HG03066 (cell line): ENCODE results near the gene SRD5A1.

Experiments used
- ATAC-seq: cut with Tn5 transposase; IDR thresholded peaks from one replicate; pipeline ENCODE4 v1.9.1; 2021; ENCODE audit warnings: low read depth; ENCODE audit not compliant: unreplicated experiment

The SRD5A1 gene, protein sequence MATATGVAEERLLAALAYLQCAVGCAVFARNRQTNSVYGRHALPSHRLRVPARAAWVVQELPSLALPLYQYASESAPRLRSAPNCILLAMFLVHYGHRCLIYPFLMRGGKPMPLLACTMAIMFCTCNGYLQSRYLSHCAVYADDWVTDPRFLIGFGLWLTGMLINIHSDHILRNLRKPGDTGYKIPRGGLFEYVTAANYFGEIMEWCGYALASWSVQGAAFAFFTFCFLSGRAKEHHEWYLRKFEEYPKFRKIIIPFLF

GRCh38 chr5:6632888-6633468 lies at the start of gene SRD5A1, which contains the start of gene NSUN2:
SRD5A1 (plus strand) TSS chr5:6633440; CDS start chr5:6633577, 137 bp downstream.
NSUN2 (minus strand) TSS chr5:6633044; CDS start chr5:6632979, 65 bp downstream.
- peak; percentile 85 for ATAC-seq

- ATAC-seq = no peak
Observed at GRCh38 chr5:6584101-6584645, 49.1 kb upstream of the SRD5A1 start.

GRCh38 chr5:6584727-6585126 lies 48.5 kb upstream of the SRD5A1 start:
- no peak for ATAC-seq

DNA sequence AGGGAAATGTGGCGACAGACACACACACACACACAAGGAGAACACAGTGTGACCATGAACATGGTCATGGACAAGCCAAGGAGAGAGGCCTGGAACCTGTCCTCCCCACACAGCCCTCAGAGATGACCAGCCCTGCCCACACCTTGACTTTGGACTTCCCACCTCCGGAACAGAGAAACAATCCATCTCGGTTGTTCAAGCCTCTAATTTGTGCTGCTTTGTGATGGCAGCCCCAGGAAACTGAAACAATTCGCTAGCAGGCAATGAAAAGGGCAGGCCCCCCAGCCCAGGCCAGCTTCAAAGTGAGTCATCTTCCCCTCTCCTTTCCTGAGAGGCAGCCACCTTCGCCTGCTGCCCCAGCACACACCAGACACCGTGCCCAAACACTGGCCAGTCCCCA lies 48.1 kb upstream of the SRD5A1 start:
- no peak for ATAC-seq

GRCh38 chr5:6585939-6586646 lies 47.1 kb upstream of the SRD5A1 start:
- ATAC-seq = no peak

DNA sequence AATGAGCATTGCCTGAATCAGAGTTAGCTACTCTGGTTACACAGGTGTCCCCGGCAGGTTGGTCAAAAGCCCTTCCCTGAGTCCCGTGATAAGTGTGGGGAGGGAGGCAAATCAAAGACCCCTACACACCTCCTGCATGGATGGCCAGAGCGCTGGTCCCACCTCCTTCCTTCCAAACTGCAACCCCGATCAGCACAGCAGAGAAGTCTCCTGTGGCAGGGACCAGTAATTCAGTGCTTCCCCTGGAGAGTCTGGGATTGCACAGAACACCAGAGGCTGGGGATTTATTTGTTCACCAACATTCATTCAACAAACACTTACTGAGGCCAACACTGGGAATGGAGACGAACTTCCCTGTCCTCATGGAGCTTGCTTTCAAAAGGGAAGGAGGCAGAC lies 46.6 kb upstream of the SRD5A1 start:
- ATAC-seq = no peak

DNA sequence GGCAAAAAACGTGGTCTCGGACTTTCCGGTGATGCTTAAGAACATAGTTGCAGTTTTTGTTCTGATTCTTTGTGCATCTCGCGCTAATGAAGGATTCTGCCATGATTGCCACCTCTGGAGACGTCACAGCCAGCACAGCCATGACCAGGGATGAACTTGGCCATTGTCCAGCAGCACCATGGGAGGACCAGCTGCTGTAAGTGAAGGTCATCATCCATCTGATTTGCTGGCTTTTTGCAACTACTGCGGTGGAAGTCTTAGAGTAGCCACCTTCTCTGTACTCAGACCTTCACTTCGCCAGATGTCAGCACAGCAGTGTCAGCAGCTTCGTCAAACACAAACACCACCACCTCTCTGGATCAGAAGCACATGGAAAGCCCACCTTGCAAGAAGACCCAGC lies 46.1 kb upstream of the SRD5A1 start:
- ATAC-seq = no peak

DNA sequence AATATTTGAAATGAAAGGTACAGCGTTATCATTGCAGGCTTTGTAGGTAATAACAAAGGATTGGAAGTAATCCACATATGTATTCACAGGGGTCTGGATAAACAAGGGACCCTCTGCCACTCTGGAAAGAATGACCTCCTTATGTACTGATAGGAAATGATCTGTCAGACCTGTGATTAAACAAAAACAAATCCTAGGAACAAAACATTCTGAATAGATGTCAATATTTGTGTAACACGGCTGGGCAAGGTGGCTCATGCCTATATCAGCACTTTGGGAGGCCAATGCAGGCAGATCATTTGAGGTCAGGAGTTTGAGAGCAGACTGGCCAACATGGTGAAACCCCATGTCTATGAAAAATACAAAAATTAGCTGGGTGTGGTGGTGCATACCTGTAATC lies 42.7 kb upstream of the SRD5A1 start:
- no peak for ATAC-seq

- ATAC-seq = no peak
Observed at GRCh38 chr5:6591671-6592288, 41.5 kb upstream of the SRD5A1 start.

DNA sequence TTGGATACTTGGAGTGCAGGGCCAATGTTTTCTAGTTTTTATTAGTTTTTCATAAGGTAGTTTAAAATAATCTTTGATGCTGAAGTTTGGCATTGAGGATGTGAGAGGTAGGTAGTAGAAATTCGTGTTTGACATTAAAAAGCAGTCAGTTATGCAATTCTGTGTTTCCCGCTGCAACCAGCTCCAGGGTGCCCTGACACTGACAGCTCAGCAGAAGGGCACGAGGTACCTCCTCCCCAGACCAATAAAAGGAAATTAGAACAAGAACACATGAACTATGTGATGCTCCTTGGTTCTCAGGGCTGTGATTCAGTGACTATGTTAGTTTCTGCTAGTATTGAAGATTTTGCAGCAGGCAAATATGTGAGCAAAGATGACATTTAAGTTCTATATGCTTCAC lies 40.6 kb upstream of the SRD5A1 start:
- no peak for ATAC-seq

DNA sequence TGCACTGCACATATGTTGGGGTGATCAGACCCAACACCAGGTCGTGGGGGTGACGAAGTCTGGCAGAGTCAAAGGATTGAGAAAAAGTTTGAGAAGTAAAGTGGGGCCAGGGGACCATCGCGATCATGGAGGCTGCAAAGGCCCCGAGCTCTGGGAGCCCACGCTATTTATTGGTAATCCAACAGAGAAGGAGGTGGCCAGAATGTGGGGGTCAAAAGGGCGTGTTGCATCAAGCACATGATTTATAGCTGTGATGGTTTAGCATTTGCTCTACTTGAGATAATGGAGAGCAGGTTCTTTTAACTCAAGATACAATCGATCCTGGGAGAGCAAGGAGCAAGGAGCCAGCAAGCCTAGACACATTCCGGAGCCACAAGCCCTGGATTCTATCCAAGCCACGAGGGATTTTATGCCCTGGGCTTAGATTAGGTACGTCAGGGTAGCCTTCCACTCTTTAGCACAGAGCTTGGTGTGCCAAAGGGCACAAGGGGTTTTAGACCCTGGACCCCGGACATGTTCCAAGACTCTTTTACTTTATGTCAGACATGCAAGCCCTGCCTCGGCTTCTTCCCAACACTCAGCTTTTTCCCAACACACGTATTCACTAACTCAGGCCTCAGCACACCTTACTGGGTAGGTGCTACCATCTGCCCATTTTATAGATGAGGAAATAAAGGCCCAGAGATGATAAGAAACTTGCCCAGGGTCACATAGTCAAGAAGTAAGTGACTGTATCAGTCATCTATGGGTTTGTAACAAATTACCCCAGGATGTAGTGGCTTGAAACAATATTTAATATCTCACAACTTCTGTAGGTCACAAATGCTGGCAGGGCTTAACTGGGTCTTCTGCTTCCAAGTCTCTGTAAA lies 39.9 kb upstream of the SRD5A1 start:
- no peak for ATAC-seq

DNA sequence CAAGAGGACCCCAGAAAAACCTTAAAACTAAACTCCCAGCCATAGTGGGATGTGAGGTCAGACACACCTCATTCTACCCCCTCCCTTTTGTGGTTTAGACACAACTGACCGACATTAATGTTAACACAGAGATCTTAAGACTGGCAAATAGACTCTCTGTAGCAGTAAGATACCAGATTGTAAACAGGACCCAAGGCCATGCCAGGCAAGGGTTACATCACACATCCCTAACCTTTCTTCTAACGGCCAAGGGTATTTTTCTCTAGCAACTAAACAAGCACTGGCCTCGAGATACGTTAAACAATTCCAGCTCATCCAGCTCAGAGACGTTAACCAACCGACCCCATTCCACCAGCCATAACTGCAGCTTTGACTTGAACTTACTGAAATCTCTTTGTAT lies 39.2 kb upstream of the SRD5A1 start:
- no peak for ATAC-seq

DNA sequence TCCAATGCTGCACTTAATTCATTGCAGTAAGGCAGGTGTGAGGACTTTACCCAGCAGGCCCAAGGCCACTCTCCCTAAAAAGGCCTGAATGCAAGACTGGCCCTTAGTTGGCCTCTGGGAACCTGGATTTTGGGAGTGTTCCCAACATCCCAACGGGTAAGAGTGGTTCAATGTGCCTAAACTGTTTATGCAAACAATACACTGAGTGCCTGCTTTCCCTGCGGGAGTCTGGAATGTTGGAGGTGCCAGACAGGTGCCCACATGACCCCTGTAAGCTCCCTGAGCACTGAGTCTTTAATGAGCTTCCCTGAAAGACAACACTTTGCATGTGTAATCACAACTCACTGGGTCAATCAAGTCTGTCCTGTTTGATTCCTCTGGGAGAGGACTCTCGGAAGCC lies 37.8 kb upstream of the SRD5A1 start:
- ATAC-seq = no peak

DNA sequence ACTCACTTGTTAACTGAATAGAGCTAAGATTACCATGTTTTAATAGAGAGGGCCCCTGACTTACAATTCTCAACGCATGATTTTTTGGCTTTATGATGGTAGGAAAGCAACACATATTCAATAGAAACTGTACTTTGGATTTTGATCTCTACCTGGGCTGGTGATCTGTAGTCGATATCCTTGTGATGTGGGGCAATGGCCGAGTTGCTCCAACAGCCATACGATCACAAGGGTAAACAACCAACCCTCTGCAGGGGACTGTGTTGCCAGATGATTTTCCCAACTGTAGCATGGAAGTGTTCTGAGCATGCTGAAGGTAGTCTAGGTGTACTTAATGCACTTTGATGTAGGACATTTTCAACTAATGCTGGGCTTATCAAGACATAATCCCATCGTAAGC lies 36.9 kb upstream of the SRD5A1 start:
- ATAC-seq = no peak

DNA sequence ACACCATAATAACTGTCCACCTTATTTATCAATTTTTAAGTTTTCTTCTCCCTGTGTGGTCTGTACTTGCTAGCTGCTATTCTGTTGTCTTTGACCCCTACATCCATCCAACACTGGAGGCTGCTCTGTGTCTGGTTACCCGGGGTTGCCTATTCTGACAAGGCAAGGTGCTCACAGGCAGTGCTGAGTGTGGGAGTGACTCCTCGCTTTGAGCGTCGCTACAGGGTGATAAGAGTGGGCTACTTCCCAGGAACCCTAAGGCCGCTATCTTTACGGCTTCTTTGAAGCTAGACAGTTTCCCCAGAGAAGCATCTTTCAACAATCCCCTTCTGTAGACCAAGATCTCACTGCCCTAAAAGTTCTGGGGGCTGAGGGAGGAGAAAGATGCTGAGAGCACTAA lies 35.7 kb upstream of the SRD5A1 start:
- no peak for ATAC-seq

DNA sequence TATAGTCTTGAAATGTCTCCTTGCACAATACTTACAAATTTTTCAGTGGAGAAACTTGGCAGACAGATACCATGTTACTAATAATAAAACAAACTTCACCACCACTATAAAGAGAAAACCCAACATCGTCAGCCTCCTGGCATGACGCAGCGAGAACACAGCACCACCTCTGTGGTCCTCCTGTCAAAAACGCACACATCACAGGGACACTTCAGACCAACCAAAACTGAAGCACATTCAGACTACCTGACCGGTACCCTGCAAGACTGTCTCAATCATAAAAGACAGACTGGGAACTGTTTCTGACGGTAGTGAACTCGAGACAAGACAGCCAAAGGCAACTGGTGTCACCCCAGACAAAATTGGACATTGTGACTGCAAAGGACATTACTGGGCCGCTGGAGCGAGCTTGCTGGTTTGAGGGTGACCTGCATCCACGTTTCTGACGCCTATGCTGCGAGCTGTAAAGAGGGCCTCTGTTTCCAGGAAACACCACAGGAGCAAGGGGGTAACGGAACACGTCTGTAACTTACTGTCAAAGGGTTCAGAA lies 34.8 kb upstream of the SRD5A1 start:
- ATAC-seq = no peak

DNA sequence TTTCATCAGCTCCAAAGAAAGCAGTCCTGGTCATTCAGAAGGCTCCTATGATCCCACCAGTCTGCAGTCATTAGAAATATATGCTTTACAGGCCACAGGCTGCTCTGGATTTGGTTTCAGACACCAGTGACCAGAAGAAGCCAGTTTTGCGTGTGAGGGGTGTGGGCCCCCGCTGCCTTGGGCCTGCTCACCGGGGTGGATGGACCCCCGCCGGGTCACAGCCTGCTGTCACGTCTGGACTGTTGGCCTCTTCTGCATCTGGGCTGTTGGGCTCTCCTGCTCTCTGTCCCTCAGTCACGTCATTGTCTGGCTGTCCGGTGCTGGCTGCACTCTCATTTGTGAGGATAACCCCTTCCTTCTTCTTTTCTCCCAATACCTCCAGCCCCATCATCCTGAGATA lies 33.5 kb upstream of the SRD5A1 start:
- ATAC-seq = no peak

DNA sequence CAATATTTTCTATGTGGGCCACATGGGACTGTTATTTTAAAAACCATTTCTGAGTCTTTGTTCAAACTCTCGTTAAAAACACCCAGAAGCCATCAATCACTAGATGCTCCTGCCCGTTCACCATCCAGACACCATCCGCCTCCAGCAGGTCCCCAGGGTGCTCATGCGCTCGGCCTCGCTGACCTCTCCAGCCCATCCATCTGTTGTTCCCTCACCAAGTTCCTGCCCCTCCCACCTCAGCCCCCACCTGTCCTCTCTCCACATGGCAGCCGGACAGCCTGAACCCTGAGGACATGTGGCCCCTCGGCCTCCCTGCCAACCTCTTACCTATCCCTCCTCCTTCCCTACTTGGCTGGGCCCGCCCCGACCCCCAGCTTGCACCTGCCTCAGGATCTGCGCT lies 32.0 kb upstream of the SRD5A1 start:
- ATAC-seq = no peak

DNA sequence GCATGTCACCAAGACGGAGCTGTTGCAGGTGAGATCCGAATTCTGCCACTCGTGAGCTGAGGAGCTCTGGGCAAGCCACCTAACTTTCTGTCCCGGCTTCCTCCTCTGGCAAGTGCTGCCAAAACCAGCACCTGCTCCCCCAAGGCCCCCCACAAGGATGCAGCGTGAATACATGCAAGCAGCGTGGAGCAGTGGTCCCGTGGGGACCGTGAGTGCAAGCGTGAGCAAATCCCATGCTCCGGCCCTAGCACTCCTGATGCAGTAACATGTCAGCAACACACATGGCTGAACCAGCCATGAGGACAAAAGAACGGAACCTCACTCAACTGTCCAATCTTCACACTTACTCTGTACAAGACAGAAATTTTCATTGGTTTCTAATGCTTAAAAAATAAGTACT lies 31.4 kb upstream of the SRD5A1 start:
- ATAC-seq = no peak

DNA sequence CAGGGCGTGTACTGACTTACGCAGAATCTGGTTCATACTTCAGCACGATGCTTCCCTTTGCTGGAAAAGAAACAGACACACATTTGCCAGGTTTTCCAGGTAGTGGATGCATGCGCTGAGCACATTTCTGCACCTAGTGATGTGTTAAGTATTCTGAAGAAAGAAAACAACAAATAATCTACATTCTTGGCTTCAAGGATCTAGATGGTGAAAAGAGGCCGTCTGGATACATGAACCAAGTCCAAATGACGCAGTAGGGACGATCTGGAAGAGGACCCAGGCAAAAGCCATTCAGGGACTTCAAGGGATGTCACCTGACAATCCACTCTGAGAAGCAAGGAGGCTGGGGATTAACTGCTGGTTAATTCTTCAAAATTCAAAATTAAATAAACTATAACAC lies 30.8 kb upstream of the SRD5A1 start:
- no peak for ATAC-seq
